K562 (cell line): ENCODE results near the gene STX18. TPM values are rescaled to one million over a fixed set of nuclear protein-coding genes. Genes with fewer than 3 reads are reported as not detected.

Source experiments
- ATAC-seq: fragments of 200-7000 bp; cut with Tn5 transposase; 3 replicates; pipeline ENCODE4 v1.9.1; 2020; ENCODE audit warnings: moderate library complexity
- BruUV-seq: library from RNA; stranded (reverse); fragments of 400-500 nt; replicated peaks from 2 replicates; lab custom pipeline; 2021; lab: Mats Ljungman, UMichigan
- CTCF ChIA-PET: fragments of 300-600 bp; formaldehyde crosslinking; extraction: SDS; loops from one replicate; lab custom pipeline; 2021; ENCODE audit warnings: low intra/inter-chr PET ratio; lab: Yijun Ruan, JAX
- POLR2A ChIA-PET: fragments of 300-600, 350-650 bp; sonication (Branson Sonifier 250); formaldehyde crosslinking; extraction: SDS; loops from one replicate; lab custom pipeline; 2021; ENCODE audit warnings: antibody characterized with exemption, inconsistent platforms; lab: Yijun Ruan, JAX
- DNase-seq, 4 experiments: peaks; one replicate each; pipeline versions ENCODE4 v3.0.0 to v3.0.0-alpha.2; 2011 to 2018; ENCODE audit warnings: low spot score in 3 of 4, mixed read lengths in 3 of 4; ENCODE audit errors: extremely low read depth in 1 of 4
- FAIRE-seq: peaks from 2 replicates; lab custom pipeline; 2011; peaks lifted over from hg19 to GRCh38; lab: Jason Lieb, UNC
- H2AFZ ChIP-seq: 2 replicates; pipeline ENCODE4 v1.6.0; 2011; ENCODE audit warnings: low read depth, low read length, control low read depth, inconsistent platforms
- H3K27ac ChIP-seq: fragments of 200-600 bp; 3 replicates; pipeline ENCODE4 v1.8.0; 2011; ENCODE audit warnings: low read depth, mild to moderate bottlenecking, control low read depth, inconsistent platforms, low read length, moderate library complexity, mixed read lengths; ENCODE audit errors: extremely low read depth
- H3K27me3 ChIP-seq, 2 experiments: fragments of 300-600 bp in 1 of 2; 2 replicates in 1 of 2; 3 replicates in 1 of 2; pipeline versions ENCODE4 v1.6.0 to v1.8.0; 2011; ENCODE audit warnings: inconsistent platforms in 2 of 2, low read length in 2 of 2, mild to moderate bottlenecking in 1 of 2, mixed read lengths in 1 of 2, moderate library complexity in 1 of 2; ENCODE audit not compliant: control insufficient read depth in 2 of 2, insufficient read depth in 2 of 2
- H3K36me3 ChIP-seq: fragments of 300-600 bp; 3 replicates; pipeline ENCODE4 v1.8.0; 2011; ENCODE audit warnings: mild to moderate bottlenecking, low read length, inconsistent platforms; ENCODE audit not compliant: control insufficient read depth, insufficient read depth
- H3K4me1 ChIP-seq, 2 experiments: fragments of 200-600 bp in 1 of 2; replicated peaks in 1 of 2; 2 replicates in 1 of 2; 3 replicates in 1 of 2; pipeline versions ENCODE4 v1.5.1 to v1.8.0; 2011; ENCODE audit warnings: inconsistent platforms in 2 of 2, low read length in 2 of 2, mild to moderate bottlenecking in 1 of 2, mixed read lengths in 1 of 2, moderate library complexity in 1 of 2; ENCODE audit not compliant: control insufficient read depth in 2 of 2, insufficient read depth in 2 of 2
- H3K4me2 ChIP-seq: 2 replicates; pipeline ENCODE4 v1.6.1; 2011; ENCODE audit warnings: low read length, control low read depth, inconsistent platforms, mixed read lengths; ENCODE audit not compliant: insufficient read depth
- H3K4me3 ChIP-seq: fragments of 200-600 bp; sonication (generic), shearing (Covaris generic); 2 replicates; pipeline ENCODE4 v1.5.1; 2016; ENCODE audit warnings: control low read depth, inconsistent platforms
- H3K79me2 ChIP-seq: fragments of 200-600 bp; 3 replicates; pipeline ENCODE4 v1.8.0; 2011; ENCODE audit warnings: low read length, inconsistent platforms; ENCODE audit not compliant: control insufficient read depth, insufficient read depth
- H3K9ac ChIP-seq, 2 experiments: 2 replicates each; pipeline versions ENCODE4 v1.6.0 to v1.6.1; 2011; ENCODE audit warnings: low read depth in 2 of 2, low read length in 2 of 2, control low read depth in 1 of 2, inconsistent platforms in 1 of 2, mild to moderate bottlenecking in 1 of 2, mixed read lengths in 1 of 2; ENCODE audit not compliant: insufficient read depth in 1 of 2
- H3K9me1 ChIP-seq: one replicate; pipeline ENCODE4 v1.6.0; 2011; ENCODE audit warnings: inconsistent platforms, mild to moderate bottlenecking, low read length, moderate library complexity; ENCODE audit not compliant: control insufficient read depth, insufficient read depth
- H3K9me3 ChIP-seq: replicated peaks from 2 replicates; pipeline ENCODE4 v1.5.1; 2011; ENCODE audit warnings: low read depth, low read length, inconsistent platforms; ENCODE audit not compliant: control insufficient read depth, insufficient read depth
- H4K20me1 ChIP-seq: replicated peaks from 2 replicates; pipeline ENCODE4 v1.6.1; 2011; ENCODE audit warnings: low read length, inconsistent platforms, mixed read lengths; ENCODE audit not compliant: control insufficient read depth, insufficient read depth
- FOS ChIP-seq: IDR thresholded peaks from 3 replicates; pipeline ENCODE4 v1.6.1; 2011; ENCODE audit not compliant: insufficient read length; ENCODE audit errors: extremely low read depth
- GTF2F1 ChIP-seq: IDR thresholded peaks from 2 replicates; pipeline ENCODE4 v1.6.1; 2011; ENCODE audit warnings: low read depth, low read length, improper control_type of control experiment
- HIVEP1 ChIP-seq: fragments of 250-450 bp; sonication (Bioruptor Pico); IDR thresholded peaks from 2 replicates; pipeline ENCODE4 v1.4.0; 2020; ENCODE audit warnings: mild to moderate bottlenecking
- MYC ChIP-seq, 2 experiments: fragments of 250-450 bp in 1 of 2; sonication (Bioruptor Pico) in 1 of 2; IDR thresholded peaks; 2 replicates each; pipeline versions ENCODE4 v1.5.1 to v1.6.1; 2012 to 2021; ENCODE audit warnings: low read depth in 2 of 2, borderline replicate concordance in 1 of 2, improper control_type of control experiment in 1 of 2, low read length in 1 of 2, mild to moderate bottlenecking in 1 of 2, moderate library complexity in 1 of 2
- NFRKB ChIP-seq: fragments of 450-650 bp; IDR thresholded peaks from 2 replicates; pipeline ENCODE4 v1.6.1; 2016; ENCODE audit warnings: low read depth
- SLC30A9 ChIP-seq: fragments of 250-450 bp; sonication (Bioruptor Pico); IDR thresholded peaks from 2 replicates; pipeline ENCODE4 v1.8.0; 2022; ENCODE audit warnings: mild to moderate bottlenecking, moderate library complexity
- SP2 ChIP-seq: IDR thresholded peaks from 2 replicates; pipeline ENCODE4 v1.6.1; 2011; ENCODE audit warnings: mild to moderate bottlenecking, low read depth, low read length, moderate library complexity; ENCODE audit not compliant: poor library complexity, severe bottlenecking; ENCODE audit errors: extremely low read depth
- TBL1XR1 ChIP-seq, 2 experiments: IDR thresholded peaks; 2 replicates each; pipeline ENCODE4 v1.6.1; 2012; ENCODE audit warnings: improper control_type of control experiment in 2 of 2, low read length in 2 of 2, mild to moderate bottlenecking in 1 of 2
- WGBS: fragments of 100-300 bp; shearing (Covaris generic); methylation state at CpG from one replicate; pipeline ENCODE4 v1.1.6; 2016; ENCODE audit warnings: low coverage, mixed read lengths; ENCODE audit not compliant: insufficient coverage; ENCODE audit errors: missing lambda C conversion rate; 5-methylcytosine and 5-hydroxymethylcytosine counted together
- in situ Hi-C: fragments of 300-500 bp; cut with MboI; formaldehyde crosslinking; loops from 4 replicates; pipeline ENCODE4 v1.15.0; 2018; ENCODE audit warnings: inconsistent platforms, mixed read lengths
- intact Hi-C: fragments of 100-400 bp; cut with micrococcal nuclease; formaldehyde crosslinking; loops from 2 replicates; pipeline ENCODE4 v1.14.2; 2022
- polyA plus RNA-seq, 8 experiments: library from polyadenylated mRNA; depleted of rRNA in 4 of 8; stranded (reverse) in 5 of 8; unstranded in 3 of 8; fragments of >200 nt; fragmentation: Nextera tagmentation in 2 of 8; fragmentation: Illumina TruSeq in 1 of 8; extraction: Ambion mirVana in 2 of 8; extraction: Trizol in 1 of 8; gene quantifications; 2 replicates each; pipeline versions ENCODE4 v1.2.1 to v1.2.3, GENCODE V29; 2011 to 2014; ENCODE audit warnings: inconsistent platforms in 1 of 8, missing spikeins in 1 of 8
- total RNA-seq, 7 experiments: library from RNA; depleted of rRNA in 6 of 7; stranded (reverse); fragments of >200 nt in 6 of 7; fragmentation: Illumina TruSeq in 2 of 7; extraction: Trizol in 2 of 7; gene quantifications; 2 replicates each; pipeline versions ENCODE4 v1.2.1 to v1.2.3, GENCODE V29; 2011 to 2021; ENCODE audit warnings: low replicate concordance in 1 of 7
- TF ChIP-seq, protein P1 (sequence below), 3 experiments: fragments of 200-800 bp in 1 of 3; fragments of 250-450 bp in 1 of 3; fragments of 450-650 bp in 1 of 3; sonication (Bioruptor Pico) in 1 of 3; sonication (Bioruptor generic) in 1 of 3; formaldehyde crosslinking in 1 of 3; IDR thresholded peaks; 2 replicates each; pipeline versions ENCODE4 v1.6.1 to v1.8.0; 2016 to 2022; ENCODE audit warnings: mild to moderate bottlenecking in 2 of 3, missing genetic modification characterization in 2 of 3, missing compliant biosample characterization in 1 of 3, moderate library complexity in 1 of 3
- TF ChIP-seq, protein P2 (sequence below), 2 experiments: fragments of 450-650 bp in 1 of 2; sonication (generic) in 1 of 2; formaldehyde crosslinking in 1 of 2; IDR thresholded peaks in 1 of 2; conservative IDR thresholded peaks in 1 of 2; 2 replicates each; pipeline versions ENCODE4 v1.6.1 to v1.8.1; 2016 to 2023; ENCODE audit warnings: mild to moderate bottlenecking in 2 of 2, moderate library complexity in 2 of 2, inconsistent platforms in 1 of 2, missing genetic modification reagents in 1 of 2
- TF ChIP-seq, protein P3 (sequence below): fragments of 450-650 bp; formaldehyde crosslinking; IDR thresholded peaks from 2 replicates; pipeline ENCODE4 v1.4.0; 2020; ENCODE audit warnings: mild to moderate bottlenecking, moderate library complexity
- TF ChIP-seq, protein P4 (sequence below): fragments of 450-650 bp; IDR thresholded peaks from 2 replicates; pipeline ENCODE4 v1.6.1; 2016; ENCODE audit warnings: mild to moderate bottlenecking

STX18 gene
- total and polyA plus RNA-seq, 9 of the 15 experiments (the other 6 are each of a cell fraction or from before 2014, with no cell fraction given), result 6.2 to 41.7 (median 22.7) TPM

DNA sequence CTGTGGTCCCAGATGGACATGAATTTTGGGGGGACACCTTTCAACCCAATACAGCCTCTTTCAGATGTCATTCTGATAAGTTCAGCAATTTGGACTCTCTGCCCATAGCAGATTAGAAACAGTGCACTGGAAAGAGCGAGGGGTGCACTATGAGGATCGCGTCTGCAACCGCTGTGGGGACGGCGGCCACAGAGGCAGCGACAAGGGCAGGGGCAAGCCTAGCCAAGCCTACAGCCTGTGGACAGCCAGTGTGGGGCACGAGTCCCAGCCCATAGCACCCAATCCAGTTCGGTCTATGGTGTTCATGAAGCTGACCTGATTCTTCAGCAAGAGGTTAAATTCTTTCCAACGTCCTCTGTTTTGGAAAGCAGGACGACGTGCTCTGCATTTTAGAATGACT lies 164.7 kb downstream of the STX18 start:
- no peak overlapping the region for H2AFZ ChIP-seq
- POLR2A ChIA-PET, result interaction anchor here (0.7 kb wide), 2 partner anchors 77 to 87 kb away, joined by 3 to 4 read pairs; no protein-coding TSS in a partner anchor
- peaks cover 9% of the 10 kb centered on the region; the same call in 1 of the 2 replicates for H4K20me1 ChIP-seq
- no peak for DNase-seq
- H3K27me3 ChIP-seq, result peaks cover 29 to 67% of the 10 kb centered on the region in 2 experiments
- CTCF ChIA-PET, result no interaction called here
- H3K4me1 ChIP-seq, result no peaks in the 10 kb centered on the region; a peak in 1 of 5 replicates
- no peak for ATAC-seq
- no peaks in the 10 kb centered on the region for H3K79me2 ChIP-seq
- H3K36me3 ChIP-seq, result no peaks in the 10 kb centered on the region
- no peaks in the 10 kb centered on the region for H3K9me3 ChIP-seq
- H3K4me2 ChIP-seq, result no peak overlapping the region
- no peak for FAIRE-seq
- no peak overlapping the region for H3K4me3 ChIP-seq
- no peak overlapping the region for H3K27ac ChIP-seq
- in situ Hi-C loops, result no loop called here
- no peak overlapping the region for H3K9ac ChIP-seq
- H3K9me1 ChIP-seq, result no peaks in the 10 kb centered on the region
- 3% methylated on average over 12 of the region's 12 CpGs for WGBS
- intact Hi-C loops, result no loop called here
- BruUV-seq, result no TSS peak
- no peak for TF ChIP-seq MYC (IDR thresholded peaks at IDR 0.05; ENCODE audit: low read depth, low read length)
- no peak for TF ChIP-seq MYC (CRISPR knock-in tag; IDR thresholded peaks at IDR 0.05; ENCODE audit: borderline replicate concordance, low read depth)
- TF ChIP-seq, protein P1, sequence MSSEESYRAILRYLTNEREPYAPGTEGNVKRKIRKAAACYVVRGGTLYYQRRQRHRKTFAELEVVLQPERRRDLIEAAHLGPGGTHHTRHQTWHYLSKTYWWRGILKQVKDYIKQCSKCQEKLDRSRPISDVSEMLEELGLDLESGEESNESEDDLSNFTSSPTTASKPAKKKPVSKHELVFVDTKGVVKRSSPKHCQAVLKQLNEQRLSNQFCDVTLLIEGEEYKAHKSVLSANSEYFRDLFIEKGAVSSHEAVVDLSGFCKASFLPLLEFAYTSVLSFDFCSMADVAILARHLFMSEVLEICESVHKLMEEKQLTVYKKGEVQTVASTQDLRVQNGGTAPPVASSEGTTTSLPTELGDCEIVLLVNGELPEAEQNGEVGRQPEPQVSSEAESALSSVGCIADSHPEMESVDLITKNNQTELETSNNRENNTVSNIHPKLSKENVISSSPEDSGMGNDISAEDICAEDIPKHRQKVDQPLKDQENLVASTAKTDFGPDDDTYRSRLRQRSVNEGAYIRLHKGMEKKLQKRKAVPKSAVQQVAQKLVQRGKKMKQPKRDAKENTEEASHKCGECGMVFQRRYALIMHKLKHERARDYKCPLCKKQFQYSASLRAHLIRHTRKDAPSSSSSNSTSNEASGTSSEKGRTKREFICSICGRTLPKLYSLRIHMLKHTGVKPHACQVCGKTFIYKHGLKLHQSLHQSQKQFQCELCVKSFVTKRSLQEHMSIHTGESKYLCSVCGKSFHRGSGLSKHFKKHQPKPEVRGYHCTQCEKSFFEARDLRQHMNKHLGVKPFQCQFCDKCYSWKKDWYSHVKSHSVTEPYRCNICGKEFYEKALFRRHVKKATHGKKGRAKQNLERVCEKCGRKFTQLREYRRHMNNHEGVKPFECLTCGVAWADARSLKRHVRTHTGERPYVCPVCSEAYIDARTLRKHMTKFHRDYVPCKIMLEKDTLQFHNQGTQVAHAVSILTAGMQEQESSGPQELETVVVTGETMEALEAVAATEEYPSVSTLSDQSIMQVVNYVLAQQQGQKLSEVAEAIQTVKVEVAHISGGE (CRISPR knock-in tag; IDR thresholded peaks at IDR 0.05), result no peak
- no peak for TF ChIP-seq TBL1XR1 (IDR thresholded peaks at IDR 0.05; ENCODE audit: low read length in 2 of 2)
- no peak for TF ChIP-seq SLC30A9 (CRISPR knock-in tag)
- no peak for TF ChIP-seq HIVEP1
- TF ChIP-seq, protein P2, sequence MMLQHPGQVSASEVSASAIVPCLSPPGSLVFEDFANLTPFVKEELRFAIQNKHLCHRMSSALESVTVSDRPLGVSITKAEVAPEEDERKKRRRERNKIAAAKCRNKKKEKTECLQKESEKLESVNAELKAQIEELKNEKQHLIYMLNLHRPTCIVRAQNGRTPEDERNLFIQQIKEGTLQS (IDR thresholded peaks at IDR 0.05), result no peak
- TF ChIP-seq, protein P2 (CRISPR knock-in tag; conservative IDR thresholded peaks at IDR 0.05), result no peak
- TF ChIP-seq SP2, result no peak
- TF ChIP-seq NFRKB, result no peak
- TF ChIP-seq GTF2F1, result no peak
- TF ChIP-seq, protein P3, sequence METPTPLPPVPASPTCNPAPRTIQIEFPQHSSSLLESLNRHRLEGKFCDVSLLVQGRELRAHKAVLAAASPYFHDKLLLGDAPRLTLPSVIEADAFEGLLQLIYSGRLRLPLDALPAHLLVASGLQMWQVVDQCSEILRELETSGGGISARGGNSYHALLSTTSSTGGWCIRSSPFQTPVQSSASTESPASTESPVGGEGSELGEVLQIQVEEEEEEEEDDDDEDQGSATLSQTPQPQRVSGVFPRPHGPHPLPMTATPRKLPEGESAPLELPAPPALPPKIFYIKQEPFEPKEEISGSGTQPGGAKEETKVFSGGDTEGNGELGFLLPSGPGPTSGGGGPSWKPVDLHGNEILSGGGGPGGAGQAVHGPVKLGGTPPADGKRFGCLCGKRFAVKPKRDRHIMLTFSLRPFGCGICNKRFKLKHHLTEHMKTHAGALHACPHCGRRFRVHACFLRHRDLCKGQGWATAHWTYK (CRISPR knock-in tag), result no peak
- TF ChIP-seq FOS, result no peak
- TF ChIP-seq, protein P4, sequence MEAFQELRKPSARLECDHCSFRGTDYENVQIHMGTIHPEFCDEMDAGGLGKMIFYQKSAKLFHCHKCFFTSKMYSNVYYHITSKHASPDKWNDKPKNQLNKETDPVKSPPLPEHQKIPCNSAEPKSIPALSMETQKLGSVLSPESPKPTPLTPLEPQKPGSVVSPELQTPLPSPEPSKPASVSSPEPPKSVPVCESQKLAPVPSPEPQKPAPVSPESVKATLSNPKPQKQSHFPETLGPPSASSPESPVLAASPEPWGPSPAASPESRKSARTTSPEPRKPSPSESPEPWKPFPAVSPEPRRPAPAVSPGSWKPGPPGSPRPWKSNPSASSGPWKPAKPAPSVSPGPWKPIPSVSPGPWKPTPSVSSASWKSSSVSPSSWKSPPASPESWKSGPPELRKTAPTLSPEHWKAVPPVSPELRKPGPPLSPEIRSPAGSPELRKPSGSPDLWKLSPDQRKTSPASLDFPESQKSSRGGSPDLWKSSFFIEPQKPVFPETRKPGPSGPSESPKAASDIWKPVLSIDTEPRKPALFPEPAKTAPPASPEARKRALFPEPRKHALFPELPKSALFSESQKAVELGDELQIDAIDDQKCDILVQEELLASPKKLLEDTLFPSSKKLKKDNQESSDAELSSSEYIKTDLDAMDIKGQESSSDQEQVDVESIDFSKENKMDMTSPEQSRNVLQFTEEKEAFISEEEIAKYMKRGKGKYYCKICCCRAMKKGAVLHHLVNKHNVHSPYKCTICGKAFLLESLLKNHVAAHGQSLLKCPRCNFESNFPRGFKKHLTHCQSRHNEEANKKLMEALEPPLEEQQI, result no peak
